ENCODE results near the gene CST8.

Gene CST8

GRCh38 chr20:23532533-23532932 lies 41.6 kb downstream of the CST8 start:
- no peak for DNase-seq (ENCODE audit: low read depth)
- H3K4me3 ChIP-seq (ENCODE audit: low read length): no peak overlapping the region
- TF ChIP-seq, protein P1, sequence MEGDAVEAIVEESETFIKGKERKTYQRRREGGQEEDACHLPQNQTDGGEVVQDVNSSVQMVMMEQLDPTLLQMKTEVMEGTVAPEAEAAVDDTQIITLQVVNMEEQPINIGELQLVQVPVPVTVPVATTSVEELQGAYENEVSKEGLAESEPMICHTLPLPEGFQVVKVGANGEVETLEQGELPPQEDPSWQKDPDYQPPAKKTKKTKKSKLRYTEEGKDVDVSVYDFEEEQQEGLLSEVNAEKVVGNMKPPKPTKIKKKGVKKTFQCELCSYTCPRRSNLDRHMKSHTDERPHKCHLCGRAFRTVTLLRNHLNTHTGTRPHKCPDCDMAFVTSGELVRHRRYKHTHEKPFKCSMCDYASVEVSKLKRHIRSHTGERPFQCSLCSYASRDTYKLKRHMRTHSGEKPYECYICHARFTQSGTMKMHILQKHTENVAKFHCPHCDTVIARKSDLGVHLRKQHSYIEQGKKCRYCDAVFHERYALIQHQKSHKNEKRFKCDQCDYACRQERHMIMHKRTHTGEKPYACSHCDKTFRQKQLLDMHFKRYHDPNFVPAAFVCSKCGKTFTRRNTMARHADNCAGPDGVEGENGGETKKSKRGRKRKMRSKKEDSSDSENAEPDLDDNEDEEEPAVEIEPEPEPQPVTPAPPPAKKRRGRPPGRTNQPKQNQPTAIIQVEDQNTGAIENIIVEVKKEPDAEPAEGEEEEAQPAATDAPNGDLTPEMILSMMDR (IDR thresholded peaks at IDR 0.05; ENCODE audit: insufficient read depth, low read depth, low read length, missing control alignments): no peak

GRCh38 chr20:23533161-23533560 lies 42.2 kb downstream of the CST8 start:
- no peak for DNase-seq (ENCODE audit: low read depth)
- no peak overlapping the region for H3K4me3 ChIP-seq (ENCODE audit: low read length)
- TF ChIP-seq, protein P1 (IDR thresholded peaks at IDR 0.05; ENCODE audit: insufficient read depth, low read depth, low read length, missing control alignments): no peak

DNA sequence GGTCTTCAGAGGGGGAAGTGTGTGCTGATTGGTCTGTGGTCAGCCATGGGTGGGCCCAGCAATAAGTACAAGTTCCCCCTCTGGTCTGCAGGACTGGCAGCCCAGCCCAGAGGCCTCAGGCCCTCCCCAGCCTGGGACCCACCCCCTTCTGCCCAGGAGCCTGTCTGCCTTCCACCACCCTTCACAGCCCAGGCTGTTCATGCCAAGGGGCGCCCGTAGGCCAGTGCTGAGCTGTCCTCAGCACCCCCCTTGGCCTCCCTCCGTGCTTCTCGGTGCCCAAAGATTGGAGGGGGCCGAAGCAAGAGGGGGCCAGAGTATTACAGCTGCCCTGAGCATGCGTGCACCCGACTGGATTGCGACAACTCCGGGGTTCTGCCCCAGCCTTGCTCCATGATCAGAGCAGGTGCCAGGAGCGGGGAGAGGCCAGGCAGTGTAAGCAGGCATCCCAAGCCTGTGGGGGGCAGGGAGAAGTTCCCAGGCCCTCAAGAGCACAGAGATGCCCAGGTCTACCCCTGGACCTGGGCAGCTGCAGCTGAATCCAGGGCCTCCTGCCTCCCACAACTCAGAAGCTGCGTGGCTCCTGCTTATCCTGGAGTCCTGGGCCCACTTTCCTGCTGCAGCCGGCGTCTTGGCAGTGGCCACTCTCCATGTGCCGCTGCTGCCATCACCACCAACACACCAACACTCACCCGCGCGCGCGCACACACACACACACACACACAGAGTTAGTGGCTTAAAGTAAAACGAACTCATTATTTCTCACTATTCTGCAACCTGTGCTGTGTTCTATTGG lies 44.1 kb downstream of the CST8 start:
- TF ChIP-seq, protein P1 (IDR thresholded peaks at IDR 0.05; ENCODE audit: insufficient read depth, low read depth, low read length, missing control alignments): no peak
- DNase-seq (ENCODE audit: low read depth): no peak
- H3K4me3 ChIP-seq (ENCODE audit: low read length): no peak overlapping the region

DNA sequence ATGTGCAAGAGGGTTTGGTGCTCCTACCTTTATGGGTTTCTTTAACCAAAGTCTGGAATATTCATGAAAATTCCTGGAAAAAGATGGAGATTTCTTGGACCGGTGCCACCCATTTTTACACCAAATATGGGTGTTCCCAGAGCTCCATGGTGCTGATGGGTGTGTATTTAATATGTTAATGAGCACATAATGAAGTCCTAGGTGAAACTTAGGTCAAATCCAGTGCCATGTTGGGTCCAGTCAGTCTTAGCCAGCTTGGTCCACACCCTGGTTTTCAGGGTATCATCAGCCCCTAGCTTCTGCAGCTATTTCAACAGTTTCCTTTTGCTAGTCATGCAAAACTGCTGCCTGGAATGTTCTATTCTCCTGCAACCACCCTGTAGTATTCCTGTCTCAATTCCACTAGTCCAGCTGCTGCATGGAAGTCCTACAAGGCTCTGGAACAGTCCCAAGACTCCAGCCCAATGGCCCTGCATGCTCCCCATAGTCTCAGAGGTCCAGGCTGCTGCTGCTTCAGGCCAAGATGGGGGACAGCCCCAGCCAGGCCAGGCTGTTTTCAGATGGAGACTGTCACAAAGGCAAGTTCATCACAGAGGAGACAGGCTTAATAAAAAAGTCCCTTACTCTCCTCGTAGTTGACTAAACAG lies 45.5 kb downstream of the CST8 start:
- H3K4me3 ChIP-seq (ENCODE audit: low read length): no peak overlapping the region
- TF ChIP-seq, protein P1 (IDR thresholded peaks at IDR 0.05; ENCODE audit: insufficient read depth, low read depth, low read length, missing control alignments): no peak
- DNase-seq (ENCODE audit: low read depth): no peak

DNA sequence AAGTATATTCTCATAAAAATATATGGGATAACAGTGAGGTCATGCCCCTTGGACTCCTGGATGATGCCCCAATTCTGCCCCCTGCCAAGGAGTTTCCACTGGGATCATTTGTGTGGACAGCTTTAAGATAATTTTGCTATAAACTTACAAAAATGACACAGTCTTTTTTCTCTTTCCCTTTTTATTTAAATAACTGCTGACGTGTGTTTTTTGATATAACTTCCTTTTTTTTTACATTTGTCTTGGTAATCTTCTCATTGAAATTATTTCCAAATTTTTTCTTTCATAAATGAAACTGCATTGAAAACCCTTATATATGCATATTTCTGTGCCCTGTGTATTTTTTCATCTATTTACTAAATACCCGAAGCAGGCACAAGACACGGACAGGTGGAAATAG lies 46.1 kb downstream of the CST8 start:
- TF ChIP-seq, protein P1 (IDR thresholded peaks at IDR 0.05; ENCODE audit: insufficient read depth, low read depth, low read length, missing control alignments): no peak
- DNase-seq (ENCODE audit: low read depth): no peak
- no peak overlapping the region for H3K4me3 ChIP-seq (ENCODE audit: low read length)

DNA sequence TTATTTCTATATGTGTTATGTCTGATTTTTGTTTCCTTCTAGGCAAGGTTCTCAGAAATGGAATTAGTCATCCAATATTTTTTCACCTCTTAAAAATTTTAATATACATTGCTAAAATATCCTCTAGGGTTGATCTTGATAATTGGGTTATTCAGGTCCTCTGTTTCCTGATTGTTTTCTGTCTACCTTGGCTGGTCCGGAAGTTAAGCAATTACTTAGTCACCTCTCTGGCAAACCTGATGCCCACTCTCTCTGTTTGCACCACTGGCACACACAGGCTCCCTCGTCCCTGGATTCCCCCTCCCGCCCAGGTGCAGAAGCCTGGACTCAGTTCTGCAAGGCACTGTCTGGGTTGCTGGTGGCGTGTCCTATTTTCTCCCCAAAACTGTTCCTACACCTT lies 49.7 kb downstream of the CST8 start:
- DNase-seq (ENCODE audit: low read depth): peak; percentile 81
- H3K4me3 ChIP-seq (ENCODE audit: low read length): no peak overlapping the region
- TF ChIP-seq, protein P1 (IDR thresholded peaks at IDR 0.05; ENCODE audit: insufficient read depth, low read depth, low read length, missing control alignments): no peak

Data from epithelial cell of esophagus (primary cell).